H1 (cell line): ENCODE data around the gene RNU7-1. TPM values are rescaled to one million over a fixed set of nuclear protein-coding genes. Genes with fewer than 3 reads are reported as not detected.
A peak's percentile ranks its signal among the peaks of the same experiment; 100 is the strongest.

ENCODE experiments used
- ASH2L ChIP-seq: fragments of 200-600, 300-600 bp; sonication (generic); IDR thresholded peaks from one replicate; pipeline ENCODE4 v1.7.1; 2017; ENCODE audit warnings: low read length
- BCL11A ChIP-seq, 2 experiments: IDR thresholded peaks; one replicate each; pipeline ENCODE4 v1.6.1; 2011; ENCODE audit warnings: low read depth in 2 of 2, low read length in 2 of 2, mild to moderate bottlenecking in 2 of 2
- CEBPB ChIP-seq: IDR thresholded peaks from 2 replicates; pipeline ENCODE4 v1.6.1; 2012; ENCODE audit warnings: low read depth, low read length
- CHD1 ChIP-seq: IDR thresholded peaks from 2 replicates; pipeline ENCODE4 v1.6.1; 2012; ENCODE audit warnings: low read depth, low read length, improper control_type of control experiment
- EP300 ChIP-seq, 2 experiments: IDR thresholded peaks; 1 replicate in 1 of 2; 2 replicates in 1 of 2; pipeline ENCODE4 v1.6.1; 2011 to 2012; ENCODE audit warnings: low read depth in 2 of 2, low read length in 2 of 2, mild to moderate bottlenecking in 2 of 2, borderline replicate concordance in 1 of 2, inconsistent platforms in 1 of 2, moderate library complexity in 1 of 2
- GABPA ChIP-seq: IDR thresholded peaks from 2 replicates; pipeline ENCODE4 v1.6.1; 2011; ENCODE audit warnings: mild to moderate bottlenecking, low read length, moderate library complexity, borderline replicate concordance; ENCODE audit not compliant: insufficient read depth
- HDAC6 ChIP-seq: IDR thresholded peaks from one replicate; pipeline ENCODE4 v1.7.1; 2012; ENCODE audit warnings: low read depth, mild to moderate bottlenecking, inconsistent platforms, low read length, moderate library complexity
- KDM5A ChIP-seq: fragments of 200-600 bp; IDR thresholded peaks from 2 replicates; pipeline ENCODE4 v1.7.1; 2012; ENCODE audit warnings: mild to moderate bottlenecking, low read length, inconsistent platforms, mixed read lengths
- RFX5 ChIP-seq: IDR thresholded peaks from 2 replicates; pipeline ENCODE4 v1.6.1; 2011; ENCODE audit warnings: low read depth, low read length, improper control_type of control experiment, borderline replicate concordance
- SP2 ChIP-seq: IDR thresholded peaks from 2 replicates; pipeline ENCODE4 v1.6.1; 2012; ENCODE audit warnings: mild to moderate bottlenecking, low read length, inconsistent platforms
- TBP ChIP-seq: IDR thresholded peaks from 2 replicates; pipeline ENCODE4 v1.6.1; 2011; ENCODE audit warnings: low read depth, low read length, improper control_type of control experiment
- polyA plus RNA-seq, 7 experiments: library from polyadenylated mRNA; depleted of rRNA in 3 of 7; stranded (reverse) in 5 of 7; unstranded in 2 of 7; fragments of >200 nt in 5 of 7; fragments of 200-250 nt in 2 of 7; gene quantifications; 1 replicate in 5 of 7; 2 replicates in 1 of 7; 4 replicates in 1 of 7; pipeline versions ENCODE4 v1.2.1 to v1.2.3, GENCODE V29; 2011 to 2013; ENCODE audit warnings: missing spikeins in 2 of 7, mixed read lengths in 2 of 7
- total RNA-seq: library from RNA; stranded (reverse); fragmentation: NEBNext Ultra II Directional; extraction: Animal tissue kit (Norgen Biotek cat#: 25700); gene quantifications from 2 replicates; pipeline ENCODE4 v1.2.1, GENCODE V29; 2021
- TF ChIP-seq, protein P1 (sequence below): IDR thresholded peaks from 2 replicates; pipeline ENCODE4 v1.6.1; 2011; ENCODE audit warnings: low read length, improper control_type of control experiment
- TF ChIP-seq, protein P2 (sequence below), 3 experiments: IDR thresholded peaks; 1 replicate in 2 of 3; 2 replicates in 1 of 3; pipeline versions ENCODE4 v1.5.1 to v1.6.1; 2011; ENCODE audit warnings: low read length in 3 of 3, mild to moderate bottlenecking in 3 of 3, inconsistent platforms in 2 of 3, low read depth in 1 of 3, moderate library complexity in 1 of 3; ENCODE audit not compliant: insufficient read depth in 1 of 3; ENCODE audit errors: control extremely low read depth in 1 of 3
- TF ChIP-seq, protein P3 (sequence below): IDR thresholded peaks from 2 replicates; pipeline ENCODE4 v1.6.1; 2012; ENCODE audit warnings: inconsistent platforms
- TF ChIP-seq, protein P4 (sequence below): IDR thresholded peaks from 2 replicates; pipeline ENCODE4 v1.6.1; 2011; ENCODE audit warnings: low read depth, mild to moderate bottlenecking, low read length; ENCODE audit not compliant: insufficient read depth

Gene RNU7-1
- total and polyA plus RNA-seq, 2 of the 8 experiments (the other 6 are each of a cell fraction or from before 2014, with no cell fraction given), result not detected

DNA sequence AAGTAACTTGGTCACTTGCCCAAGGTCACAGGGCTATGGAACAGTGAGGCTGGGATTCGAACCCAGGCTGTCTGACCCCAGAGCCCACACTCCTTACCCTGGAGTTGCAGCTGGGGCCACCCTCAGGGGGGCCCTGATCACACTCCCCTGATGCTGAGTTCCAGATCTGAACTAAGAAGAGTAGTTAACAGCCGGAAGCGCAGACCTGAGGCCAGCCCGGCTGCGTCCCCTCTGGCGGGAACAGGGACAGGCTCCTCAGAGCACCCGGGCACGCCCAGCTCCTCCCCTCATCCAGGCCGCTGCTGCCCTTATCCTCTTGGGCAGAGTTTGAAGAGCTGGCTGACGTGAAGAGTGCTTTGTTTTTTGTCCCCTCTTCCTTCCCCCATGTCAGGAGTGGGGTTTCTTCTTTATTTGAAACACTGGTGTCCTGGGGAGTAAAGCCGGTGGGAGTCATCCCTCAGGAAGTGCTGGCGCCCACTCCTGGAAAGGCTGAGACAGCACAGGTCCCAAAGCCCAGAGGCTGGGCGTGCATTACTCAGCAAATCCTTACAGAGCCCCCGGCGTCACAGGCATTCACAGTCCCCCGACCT, 18.2 kb downstream of the RNU7-1 start (continued):
- TF ChIP-seq, protein P1, sequence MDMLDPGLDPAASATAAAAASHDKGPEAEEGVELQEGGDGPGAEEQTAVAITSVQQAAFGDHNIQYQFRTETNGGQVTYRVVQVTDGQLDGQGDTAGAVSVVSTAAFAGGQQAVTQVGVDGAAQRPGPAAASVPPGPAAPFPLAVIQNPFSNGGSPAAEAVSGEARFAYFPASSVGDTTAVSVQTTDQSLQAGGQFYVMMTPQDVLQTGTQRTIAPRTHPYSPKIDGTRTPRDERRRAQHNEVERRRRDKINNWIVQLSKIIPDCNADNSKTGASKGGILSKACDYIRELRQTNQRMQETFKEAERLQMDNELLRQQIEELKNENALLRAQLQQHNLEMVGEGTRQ, result no peak
- TF ChIP-seq ASH2L, result no peak
- TF ChIP-seq TBP, result peak; percentile 10; the same call in 1 of the 2 replicates
- TF ChIP-seq, protein P2, sequence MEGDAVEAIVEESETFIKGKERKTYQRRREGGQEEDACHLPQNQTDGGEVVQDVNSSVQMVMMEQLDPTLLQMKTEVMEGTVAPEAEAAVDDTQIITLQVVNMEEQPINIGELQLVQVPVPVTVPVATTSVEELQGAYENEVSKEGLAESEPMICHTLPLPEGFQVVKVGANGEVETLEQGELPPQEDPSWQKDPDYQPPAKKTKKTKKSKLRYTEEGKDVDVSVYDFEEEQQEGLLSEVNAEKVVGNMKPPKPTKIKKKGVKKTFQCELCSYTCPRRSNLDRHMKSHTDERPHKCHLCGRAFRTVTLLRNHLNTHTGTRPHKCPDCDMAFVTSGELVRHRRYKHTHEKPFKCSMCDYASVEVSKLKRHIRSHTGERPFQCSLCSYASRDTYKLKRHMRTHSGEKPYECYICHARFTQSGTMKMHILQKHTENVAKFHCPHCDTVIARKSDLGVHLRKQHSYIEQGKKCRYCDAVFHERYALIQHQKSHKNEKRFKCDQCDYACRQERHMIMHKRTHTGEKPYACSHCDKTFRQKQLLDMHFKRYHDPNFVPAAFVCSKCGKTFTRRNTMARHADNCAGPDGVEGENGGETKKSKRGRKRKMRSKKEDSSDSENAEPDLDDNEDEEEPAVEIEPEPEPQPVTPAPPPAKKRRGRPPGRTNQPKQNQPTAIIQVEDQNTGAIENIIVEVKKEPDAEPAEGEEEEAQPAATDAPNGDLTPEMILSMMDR (IDR thresholded peaks at IDR 0.05; ENCODE audit: control extremely low read depth in 1 of 3, insufficient read depth in 1 of 3, low read depth in 1 of 3, low read length in 3 of 3), result peak in 2 of 3 experiments; percentile 43 to 47; a peak in 3 of 4 replicates
- no peak for TF ChIP-seq HDAC6
- TF ChIP-seq BCL11A (IDR thresholded peaks at IDR 0.05; ENCODE audit: low read depth in 2 of 2, low read length in 2 of 2), result no peak
- TF ChIP-seq KDM5A, result no peak
- TF ChIP-seq CEBPB, result no peak
- no peak for TF ChIP-seq EP300 (IDR thresholded peaks at IDR 0.05; ENCODE audit: borderline replicate concordance in 1 of 2, low read depth in 2 of 2, low read length in 2 of 2)
- no peak for TF ChIP-seq GABPA
- TF ChIP-seq, protein P3, sequence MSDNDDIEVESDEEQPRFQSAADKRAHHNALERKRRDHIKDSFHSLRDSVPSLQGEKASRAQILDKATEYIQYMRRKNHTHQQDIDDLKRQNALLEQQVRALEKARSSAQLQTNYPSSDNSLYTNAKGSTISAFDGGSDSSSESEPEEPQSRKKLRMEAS, result peak; percentile 22; the same call in 1 of the 2 replicates
- no peak for TF ChIP-seq RFX5
- TF ChIP-seq, protein P4, sequence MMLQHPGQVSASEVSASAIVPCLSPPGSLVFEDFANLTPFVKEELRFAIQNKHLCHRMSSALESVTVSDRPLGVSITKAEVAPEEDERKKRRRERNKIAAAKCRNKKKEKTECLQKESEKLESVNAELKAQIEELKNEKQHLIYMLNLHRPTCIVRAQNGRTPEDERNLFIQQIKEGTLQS, result no peak
- TF ChIP-seq CHD1, result no peak
- TF ChIP-seq SP2, result no peak
- TF ChIP-seq, all 59 proteins: peak for 15
